OCI-LY1 (cell line): ENCODE data around the gene PCBP3.

Experiments
- CTCF ChIP-seq: fragments of 200-600 bp; sonication (generic), shearing (Covaris generic); IDR thresholded peaks from 2 replicates; pipeline ENCODE4 v1.5.1; 2017; ENCODE audit warnings: mild to moderate bottlenecking, antibody characterized with exemption, low read length, moderate library complexity, mixed read lengths
- EZH2 ChIP-seq: fragments of 200-600 bp; sonication (generic), shearing (Covaris generic); IDR thresholded peaks from 2 replicates; pipeline ENCODE4 v1.8.0; 2017; ENCODE audit warnings: borderline replicate concordance, mixed run types, mild to moderate bottlenecking, antibody characterized with exemption, low read length, moderate library complexity, mixed read lengths

DNA sequence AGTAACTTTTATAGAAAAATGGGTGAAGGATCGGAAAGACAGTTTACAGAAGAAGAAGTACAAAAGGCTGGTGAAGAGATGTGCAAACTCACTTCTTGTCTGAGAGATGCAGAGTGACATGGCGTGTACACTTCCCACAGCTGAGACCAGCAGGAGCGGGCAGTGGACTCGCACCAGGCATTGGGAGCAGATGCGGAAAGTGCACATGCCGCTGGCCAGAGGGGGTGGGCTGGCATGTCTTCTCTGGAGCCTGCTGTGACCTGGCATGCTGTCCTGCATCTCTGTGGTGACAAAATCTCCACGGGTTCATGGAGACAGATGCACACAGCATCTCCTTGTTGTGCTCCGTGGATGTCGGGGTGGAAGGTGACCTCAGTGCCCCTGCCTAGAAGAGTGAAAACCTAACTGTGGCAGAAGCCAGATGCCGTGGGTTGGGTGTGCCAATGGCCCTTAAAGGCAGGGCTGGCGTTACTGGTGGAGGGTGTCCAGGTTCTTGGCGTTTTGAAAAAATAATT, 209.4 kb downstream of the PCBP3 start:
- TF ChIP-seq CTCF = no peak
- no peak for TF ChIP-seq EZH2
